Esophagus squamous epithelium (tissue), 4 donors: ENCODE measurements around the gene DUSP12.

Source experiments
- POLR2A ChIP-seq, 4 donors: fragments of 450-650 bp; IDR thresholded peaks; one replicate each; pipeline ENCODE4 v1.6.1; 2017; ENCODE audit warnings: antibody characterized with exemption in 4 of 4, mild to moderate bottlenecking in 4 of 4, moderate library complexity in 3 of 4
- TF ChIP-seq, protein P1 (sequence below), 6 experiments: fragments of 450-650 bp in 4 of 6; fragments of 200-600 bp in 2 of 6; sonication (generic) in 2 of 6; IDR thresholded peaks; one replicate each; pipeline ENCODE4 v1.5.1; 2016 to 2019; ENCODE audit warnings: antibody characterized with exemption in 6 of 6, mild to moderate bottlenecking in 4 of 6, moderate library complexity in 4 of 6

- TF ChIP-seq, protein P1, sequence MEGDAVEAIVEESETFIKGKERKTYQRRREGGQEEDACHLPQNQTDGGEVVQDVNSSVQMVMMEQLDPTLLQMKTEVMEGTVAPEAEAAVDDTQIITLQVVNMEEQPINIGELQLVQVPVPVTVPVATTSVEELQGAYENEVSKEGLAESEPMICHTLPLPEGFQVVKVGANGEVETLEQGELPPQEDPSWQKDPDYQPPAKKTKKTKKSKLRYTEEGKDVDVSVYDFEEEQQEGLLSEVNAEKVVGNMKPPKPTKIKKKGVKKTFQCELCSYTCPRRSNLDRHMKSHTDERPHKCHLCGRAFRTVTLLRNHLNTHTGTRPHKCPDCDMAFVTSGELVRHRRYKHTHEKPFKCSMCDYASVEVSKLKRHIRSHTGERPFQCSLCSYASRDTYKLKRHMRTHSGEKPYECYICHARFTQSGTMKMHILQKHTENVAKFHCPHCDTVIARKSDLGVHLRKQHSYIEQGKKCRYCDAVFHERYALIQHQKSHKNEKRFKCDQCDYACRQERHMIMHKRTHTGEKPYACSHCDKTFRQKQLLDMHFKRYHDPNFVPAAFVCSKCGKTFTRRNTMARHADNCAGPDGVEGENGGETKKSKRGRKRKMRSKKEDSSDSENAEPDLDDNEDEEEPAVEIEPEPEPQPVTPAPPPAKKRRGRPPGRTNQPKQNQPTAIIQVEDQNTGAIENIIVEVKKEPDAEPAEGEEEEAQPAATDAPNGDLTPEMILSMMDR (IDR thresholded peaks at IDR 0.05): no peak
- no peak for TF ChIP-seq POLR2A (IDR thresholded peaks at IDR 0.05)
These were observed 9.6 kb upstream of the DUSP12 start for GRCh38 chr1:161739865-161740566.
